Neural cell (in vitro differentiated cells): ENCODE results near the gene CYB561D1. TPM values are rescaled to one million over a fixed set of nuclear protein-coding genes. Genes with fewer than 3 reads are reported as not detected.

ENCODE experiments used
- H2AFZ ChIP-seq: fragments of 200-600, 300-800 bp; sonication (generic), shearing (Covaris generic); 2 replicates; pipeline ENCODE4 v1.6.0; 2014; ENCODE audit warnings: low read depth, mild to moderate bottlenecking, antibody characterized with exemption, low read length, moderate library complexity
- H3F3A ChIP-seq: fragments of 200-600 bp; shearing (Covaris generic); 2 replicates; pipeline ENCODE4 v1.6.1; 2016; ENCODE audit warnings: mild to moderate bottlenecking, moderate library complexity, mixed read lengths, antibody characterized with exemption, low read length; ENCODE audit not compliant: insufficient read depth, poor library complexity, severe bottlenecking
- H3K27ac ChIP-seq: fragments of 200-600, 300-800 bp; sonication (generic), shearing (Covaris generic); 2 replicates; pipeline ENCODE4 v1.5.1; 2014; ENCODE audit warnings: mild to moderate bottlenecking, low read length, moderate library complexity
- H3K27me3 ChIP-seq: fragments of 300-800, 200-600 bp; sonication (generic), shearing (Covaris generic); 2 replicates; pipeline ENCODE4 v1.6.0; 2014; ENCODE audit warnings: mild to moderate bottlenecking, low read depth, low read length, moderate library complexity; ENCODE audit not compliant: insufficient read depth
- H3K36me3 ChIP-seq: fragments of 300-800, 200-600 bp; sonication (generic), shearing (Covaris generic); 2 replicates; pipeline ENCODE4 v1.5.1; 2014; ENCODE audit warnings: mild to moderate bottlenecking, antibody characterized with exemption, low read length, moderate library complexity; ENCODE audit not compliant: insufficient read depth
- H3K4me2 ChIP-seq: fragments of 300-800, 200-600 bp; sonication (generic), shearing (Covaris generic); 2 replicates; pipeline ENCODE4 v1.6.0; 2014; ENCODE audit warnings: mild to moderate bottlenecking, low read length
- H3K4me3 ChIP-seq: fragments of 300-800, 200-600 bp; sonication (generic), shearing (Covaris generic); 2 replicates; pipeline ENCODE4 v1.5.1; 2014; ENCODE audit warnings: mild to moderate bottlenecking, low read length, moderate library complexity
- H3K79me2 ChIP-seq: fragments of 200-600 bp; shearing (Covaris generic); replicated peaks from 2 replicates; pipeline ENCODE4 v1.6.0; 2014; ENCODE audit warnings: mild to moderate bottlenecking, low read length, moderate library complexity; ENCODE audit not compliant: insufficient read depth
- H3K9ac ChIP-seq: fragments of 300-800, 200-600 bp; sonication (generic), shearing (Covaris generic); 2 replicates; pipeline ENCODE4 v1.6.1; 2016; ENCODE audit warnings: mild to moderate bottlenecking, low read length, mixed read lengths
- H3K9me2 ChIP-seq: fragments of 200-600 bp; shearing (Covaris generic); 2 replicates; pipeline ENCODE4 v1.6.1; 2016; ENCODE audit warnings: mild to moderate bottlenecking, low read length, mixed read lengths; ENCODE audit not compliant: insufficient read depth
- H3K9me3 ChIP-seq: fragments of 200-600, 300-800 bp; sonication (generic), shearing (Covaris generic); 2 replicates; pipeline ENCODE4 v1.6.1; 2016; ENCODE audit warnings: mild to moderate bottlenecking, mixed run types, low read length, moderate library complexity, mixed read lengths
- H4K20me1 ChIP-seq: fragments of 200-600 bp; shearing (Covaris generic); 2 replicates; pipeline ENCODE4 v1.6.1; 2016; ENCODE audit warnings: mild to moderate bottlenecking, mixed run types; ENCODE audit not compliant: insufficient read depth
- EP300 ChIP-seq: fragments of 450-650 bp; conservative IDR thresholded peaks from 2 replicates; pipeline ENCODE4 v1.6.1; 2014; ENCODE audit warnings: antibody characterized with exemption, mild to moderate bottlenecking, moderate library complexity; ENCODE audit not compliant: poor library complexity, severe bottlenecking
- EZH2 ChIP-seq: fragments of 200-600, 300-800 bp; shearing (Covaris generic), sonication (generic); IDR thresholded peaks from 2 replicates; pipeline ENCODE4 v1.6.1; 2014; ENCODE audit warnings: antibody characterized with exemption, low read length, borderline replicate concordance, mild to moderate bottlenecking; ENCODE audit not compliant: insufficient read depth, poor library complexity, severe bottlenecking
- MXI1 ChIP-seq: fragments of 450-650 bp; conservative IDR thresholded peaks from 2 replicates; pipeline ENCODE4 v1.6.1; 2014; ENCODE audit warnings: antibody characterized with exemption, mild to moderate bottlenecking; ENCODE audit not compliant: poor library complexity, severe bottlenecking
- POLR2AphosphoS5 ChIP-seq: IDR thresholded peaks from 2 replicates; pipeline ENCODE4 v1.6.1; 2012
- SMC3 ChIP-seq: fragments of 450-650 bp; conservative IDR thresholded peaks from 2 replicates; pipeline ENCODE4 v1.6.1; 2014; ENCODE audit warnings: antibody characterized with exemption, mild to moderate bottlenecking, moderate library complexity; ENCODE audit not compliant: poor library complexity
- TAF1 ChIP-seq: IDR thresholded peaks from 2 replicates; pipeline ENCODE4 v1.6.1; 2012; ENCODE audit warnings: low read depth
- polyA plus RNA-seq: library from polyadenylated mRNA; depleted of rRNA; stranded (reverse); fragments of >200 nt; gene quantifications from 2 replicates; pipeline ENCODE4 v1.2.3, GENCODE V29; 2014
- TF ChIP-seq, protein P1 (sequence below): fragments of 450-650 bp; IDR thresholded peaks from 2 replicates; pipeline ENCODE4 v1.5.1; 2014; ENCODE audit warnings: antibody characterized with exemption, mild to moderate bottlenecking, moderate library complexity; ENCODE audit not compliant: poor library complexity, severe bottlenecking
- TF ChIP-seq, protein P2 (sequence below): IDR thresholded peaks from 2 replicates; pipeline ENCODE4 v1.6.1; 2012; ENCODE audit warnings: borderline replicate concordance

The CYB561D1 gene
- polyA plus RNA-seq, 1 donor from 2014 or later, result 7.2 TPM

DNA sequence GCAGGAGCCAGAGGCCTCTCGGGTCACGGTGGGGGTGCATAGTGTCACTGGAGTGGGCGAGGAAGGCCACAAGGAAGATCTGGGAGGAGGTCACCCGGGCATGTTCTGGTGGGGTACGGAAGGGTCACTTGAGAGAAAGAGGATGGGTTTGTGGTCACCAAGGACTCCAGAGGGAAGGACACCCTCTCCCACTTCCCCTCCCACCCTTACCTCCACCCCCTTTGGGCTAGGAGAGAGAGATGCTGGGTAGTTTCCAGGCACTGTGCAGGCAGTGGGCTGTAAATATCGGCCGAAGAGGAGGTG, 14.9 kb downstream of the CYB561D1 start:
- Histone ChIP-seq H3K4me3 (peak overlapping the region; percentile 83), H3K27ac (no peak overlapping the region), H3K27me3 (no peaks in the 10 kb centered on the region), H3K36me3 (no peaks in the 10 kb centered on the region), H4K20me1 (no peaks in the 10 kb centered on the region), H3K79me2 (no peaks in the 10 kb centered on the region), H3K9ac (peak overlapping the region; percentile 68), H2AFZ (peak overlapping the region; percentile 40), H3F3A (no peaks in the 10 kb centered on the region), H3K4me2 (peak overlapping the region; percentile 97), H3K9me3 (no peaks in the 10 kb centered on the region), H3K9me2 (no peaks in the 10 kb centered on the region)
- no peak for TF ChIP-seq EZH2
- TF ChIP-seq MXI1, result no peak
- TF ChIP-seq, protein P1, sequence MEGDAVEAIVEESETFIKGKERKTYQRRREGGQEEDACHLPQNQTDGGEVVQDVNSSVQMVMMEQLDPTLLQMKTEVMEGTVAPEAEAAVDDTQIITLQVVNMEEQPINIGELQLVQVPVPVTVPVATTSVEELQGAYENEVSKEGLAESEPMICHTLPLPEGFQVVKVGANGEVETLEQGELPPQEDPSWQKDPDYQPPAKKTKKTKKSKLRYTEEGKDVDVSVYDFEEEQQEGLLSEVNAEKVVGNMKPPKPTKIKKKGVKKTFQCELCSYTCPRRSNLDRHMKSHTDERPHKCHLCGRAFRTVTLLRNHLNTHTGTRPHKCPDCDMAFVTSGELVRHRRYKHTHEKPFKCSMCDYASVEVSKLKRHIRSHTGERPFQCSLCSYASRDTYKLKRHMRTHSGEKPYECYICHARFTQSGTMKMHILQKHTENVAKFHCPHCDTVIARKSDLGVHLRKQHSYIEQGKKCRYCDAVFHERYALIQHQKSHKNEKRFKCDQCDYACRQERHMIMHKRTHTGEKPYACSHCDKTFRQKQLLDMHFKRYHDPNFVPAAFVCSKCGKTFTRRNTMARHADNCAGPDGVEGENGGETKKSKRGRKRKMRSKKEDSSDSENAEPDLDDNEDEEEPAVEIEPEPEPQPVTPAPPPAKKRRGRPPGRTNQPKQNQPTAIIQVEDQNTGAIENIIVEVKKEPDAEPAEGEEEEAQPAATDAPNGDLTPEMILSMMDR, result no peak
- TF ChIP-seq TAF1, result no peak
- no peak for TF ChIP-seq EP300
- TF ChIP-seq, protein P2, sequence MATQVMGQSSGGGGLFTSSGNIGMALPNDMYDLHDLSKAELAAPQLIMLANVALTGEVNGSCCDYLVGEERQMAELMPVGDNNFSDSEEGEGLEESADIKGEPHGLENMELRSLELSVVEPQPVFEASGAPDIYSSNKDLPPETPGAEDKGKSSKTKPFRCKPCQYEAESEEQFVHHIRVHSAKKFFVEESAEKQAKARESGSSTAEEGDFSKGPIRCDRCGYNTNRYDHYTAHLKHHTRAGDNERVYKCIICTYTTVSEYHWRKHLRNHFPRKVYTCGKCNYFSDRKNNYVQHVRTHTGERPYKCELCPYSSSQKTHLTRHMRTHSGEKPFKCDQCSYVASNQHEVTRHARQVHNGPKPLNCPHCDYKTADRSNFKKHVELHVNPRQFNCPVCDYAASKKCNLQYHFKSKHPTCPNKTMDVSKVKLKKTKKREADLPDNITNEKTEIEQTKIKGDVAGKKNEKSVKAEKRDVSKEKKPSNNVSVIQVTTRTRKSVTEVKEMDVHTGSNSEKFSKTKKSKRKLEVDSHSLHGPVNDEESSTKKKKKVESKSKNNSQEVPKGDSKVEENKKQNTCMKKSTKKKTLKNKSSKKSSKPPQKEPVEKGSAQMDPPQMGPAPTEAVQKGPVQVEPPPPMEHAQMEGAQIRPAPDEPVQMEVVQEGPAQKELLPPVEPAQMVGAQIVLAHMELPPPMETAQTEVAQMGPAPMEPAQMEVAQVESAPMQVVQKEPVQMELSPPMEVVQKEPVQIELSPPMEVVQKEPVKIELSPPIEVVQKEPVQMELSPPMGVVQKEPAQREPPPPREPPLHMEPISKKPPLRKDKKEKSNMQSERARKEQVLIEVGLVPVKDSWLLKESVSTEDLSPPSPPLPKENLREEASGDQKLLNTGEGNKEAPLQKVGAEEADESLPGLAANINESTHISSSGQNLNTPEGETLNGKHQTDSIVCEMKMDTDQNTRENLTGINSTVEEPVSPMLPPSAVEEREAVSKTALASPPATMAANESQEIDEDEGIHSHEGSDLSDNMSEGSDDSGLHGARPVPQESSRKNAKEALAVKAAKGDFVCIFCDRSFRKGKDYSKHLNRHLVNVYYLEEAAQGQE, result no peak
- TF ChIP-seq SMC3, result no peak
- TF ChIP-seq POLR2AphosphoS5, result no peak

DNA sequence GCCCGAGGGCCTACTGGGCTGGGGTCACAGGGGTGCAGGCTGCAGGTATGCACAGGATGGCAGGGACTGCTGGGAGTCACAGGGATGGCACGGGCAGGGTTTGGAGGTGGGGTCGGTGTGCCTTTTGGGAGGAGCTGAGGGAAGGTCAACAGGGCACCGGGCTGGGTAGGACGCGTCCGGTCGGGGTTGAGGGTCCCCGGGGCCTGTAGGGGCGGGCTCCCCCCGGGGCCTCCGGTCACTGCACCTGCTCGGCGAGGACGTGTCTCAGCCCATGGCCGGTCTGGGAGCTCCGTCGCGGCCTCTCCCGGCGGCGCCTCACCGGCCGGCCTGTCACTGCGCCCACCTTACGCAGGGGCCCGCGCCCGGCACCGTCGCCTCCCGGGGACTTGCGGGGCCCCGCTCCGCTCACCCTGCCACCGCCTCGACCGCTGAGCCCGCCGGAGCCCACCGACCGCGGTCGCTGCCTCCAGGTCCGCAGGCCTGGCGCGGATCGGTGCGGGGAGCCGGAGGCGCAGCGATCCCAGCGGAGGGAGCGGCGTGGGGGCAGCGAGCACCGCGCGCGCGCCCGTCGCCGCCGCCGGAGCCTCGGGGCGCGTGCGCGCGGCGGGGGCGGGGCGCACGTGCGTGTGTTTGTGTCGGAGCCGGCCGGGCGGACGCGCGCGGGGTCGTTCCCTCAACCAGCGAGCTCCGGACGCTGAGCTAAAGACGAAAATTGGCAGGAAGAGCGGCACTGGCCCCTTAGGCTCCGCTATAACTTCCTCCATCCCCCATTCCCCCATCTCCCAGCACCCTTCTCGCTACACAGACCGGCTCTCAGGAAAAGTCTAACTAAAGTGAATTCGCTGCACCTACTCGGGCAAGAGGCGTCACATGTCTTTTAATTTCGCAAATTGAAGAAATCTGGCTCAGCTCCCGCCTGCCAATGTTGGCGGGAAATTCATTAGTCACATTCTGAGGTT, 15.6 kb downstream of the CYB561D1 start, which contains the start of gene AMIGO1:
AMIGO1 (minus strand) TSS at position 552 of the 959 bp plus-strand sequence. CDS start 815 bp downstream, outside the sequence.
- H3K79me2 ChIP-seq, result no peaks in the 10 kb centered on the region
- H3K36me3 ChIP-seq, result no peaks in the 10 kb centered on the region
- no peaks in the 10 kb centered on the region for H3K9me3 ChIP-seq
- H3K27me3 ChIP-seq, result no peaks in the 10 kb centered on the region
- no peaks in the 10 kb centered on the region for H4K20me1 ChIP-seq
- peak within 1 kb of the TSS; percentile 97 for H3K4me2 ChIP-seq
- no peaks in the 10 kb centered on the region for H3K9me2 ChIP-seq
- peak within 1 kb of the TSS; percentile 83 for H3K4me3 ChIP-seq
- TF ChIP-seq EZH2 (no peak), SMC3 (peak; percentile 13), POLR2AphosphoS5 (peak; percentile 55), MXI1 (peak; percentile 93)
- H3K27ac ChIP-seq, result no peak within 1 kb of the TSS
- H3K9ac ChIP-seq, result peak within 1 kb of the TSS; percentile 68
- no peaks in the 10 kb centered on the region for H3F3A ChIP-seq
- peak within 1 kb of the TSS; percentile 40 for H2AFZ ChIP-seq
